DOHH2 (cell line): ENCODE data around the gene RBBP8NL.

Source experiments
- H3F3A ChIP-seq: fragments of 200-600 bp; sonication (generic), shearing (Covaris generic); 2 replicates; pipeline ENCODE4 v1.6.0; 2016; ENCODE audit warnings: antibody characterized with exemption, mild to moderate bottlenecking; ENCODE audit not compliant: control insufficient read depth, insufficient read depth
- H3K27ac ChIP-seq: fragments of 200-600 bp; sonication (generic); 2 replicates; pipeline ENCODE4 v1.5.1; 2014; ENCODE audit warnings: low read depth, mild to moderate bottlenecking, low read length, moderate library complexity
- H3K27me3 ChIP-seq: fragments of 200-600 bp; sonication (generic); 2 replicates; pipeline ENCODE4 v1.6.1; 2014; ENCODE audit warnings: mild to moderate bottlenecking, low read length, mixed read lengths; ENCODE audit not compliant: control insufficient read depth
- H3K36me3 ChIP-seq: fragments of 200-600 bp; sonication (generic); 2 replicates; pipeline ENCODE4 v1.6.1; 2014; ENCODE audit warnings: mild to moderate bottlenecking, low read length, moderate library complexity, mixed read lengths; ENCODE audit not compliant: control insufficient read depth
- H3K4me1 ChIP-seq: fragments of 200-600 bp; sonication (generic); 2 replicates; pipeline ENCODE4 v1.6.1; 2014; ENCODE audit warnings: mild to moderate bottlenecking, low read length, mixed read lengths; ENCODE audit not compliant: control insufficient read depth
- H3K4me2 ChIP-seq: fragments of 200-600 bp; sonication (generic); 2 replicates; pipeline ENCODE4 v1.6.0; 2014; ENCODE audit warnings: mild to moderate bottlenecking, low read length, moderate library complexity
- H3K4me3 ChIP-seq: fragments of 200-600 bp; sonication (generic); 2 replicates; pipeline ENCODE4 v1.5.1; 2014; ENCODE audit warnings: mild to moderate bottlenecking, low read length, mixed read lengths
- H3K79me2 ChIP-seq: fragments of 200-600 bp; sonication (generic); 2 replicates; pipeline ENCODE4 v1.6.1; 2014; ENCODE audit warnings: mild to moderate bottlenecking, low read length, mixed read lengths; ENCODE audit not compliant: control insufficient read depth
- H3K9me2 ChIP-seq: fragments of 200-600 bp; sonication (generic); replicated peaks from 2 replicates; pipeline ENCODE4 v1.6.1; 2014; ENCODE audit warnings: mild to moderate bottlenecking, low read length, mixed read lengths; ENCODE audit not compliant: control insufficient read depth
- H3K9me3 ChIP-seq: fragments of 200-600 bp; sonication (generic); 2 replicates; pipeline ENCODE4 v1.6.1; 2014; ENCODE audit warnings: antibody characterized with exemption, low read length, mixed read lengths; ENCODE audit not compliant: control insufficient read depth, insufficient read depth
- H4K20me1 ChIP-seq: fragments of 200-600 bp; sonication (generic); 2 replicates; pipeline ENCODE4 v1.6.0; 2014; ENCODE audit warnings: low read depth, mild to moderate bottlenecking, antibody characterized with exemption, low read length, moderate library complexity; ENCODE audit not compliant: control insufficient read depth, insufficient read depth
- EZH2phosphoT487 ChIP-seq: fragments of 200-600 bp; sonication (generic); IDR thresholded peaks from 2 replicates; pipeline ENCODE4 v1.6.1; 2017; ENCODE audit warnings: borderline replicate concordance, mild to moderate bottlenecking, antibody characterized with exemption, low read length, moderate library complexity, mixed read lengths
- TF ChIP-seq, protein P1 (sequence below): fragments of 200-600 bp; sonication (generic); IDR thresholded peaks from one replicate; pipeline ENCODE4 v1.5.1; 2014; ENCODE audit warnings: antibody characterized with exemption, mild to moderate bottlenecking, low read depth, low read length; ENCODE audit not compliant: poor library complexity, severe bottlenecking

Gene RBBP8NL

DNA sequence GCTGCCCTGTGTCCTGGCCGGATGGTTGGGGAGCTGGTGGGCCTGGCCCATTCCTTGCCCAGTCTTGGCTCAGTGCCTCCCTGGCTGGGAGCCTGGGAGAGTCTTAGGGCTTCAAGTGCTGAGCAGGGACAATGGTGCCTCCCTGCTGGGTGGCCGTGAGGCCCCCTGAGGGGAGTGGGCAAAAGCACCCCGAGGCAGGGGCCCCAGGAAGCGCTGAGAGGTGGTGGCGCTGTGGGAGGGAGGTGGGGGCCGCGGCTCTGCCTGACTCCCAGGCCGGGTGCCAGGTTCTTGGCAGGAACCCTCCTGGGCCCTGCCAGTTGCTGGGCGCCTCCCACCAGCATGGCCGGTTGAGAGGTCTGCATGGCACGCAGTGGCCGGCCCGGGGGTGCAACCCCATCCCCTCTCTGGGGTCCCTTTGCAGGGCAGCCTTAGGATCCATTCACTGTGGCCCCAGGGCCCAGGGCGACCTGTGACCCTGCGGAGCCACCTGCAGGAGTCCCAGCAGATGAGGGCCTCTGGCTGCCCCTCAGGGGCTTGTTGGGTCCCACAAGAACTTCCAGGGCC is 49.6 kb downstream of the RBBP8NL start:
- H3K4me3 ChIP-seq: no peak overlapping the region
- no peaks in the 10 kb centered on the region for H4K20me1 ChIP-seq
- no peaks in the 10 kb centered on the region for H3F3A ChIP-seq

DNA sequence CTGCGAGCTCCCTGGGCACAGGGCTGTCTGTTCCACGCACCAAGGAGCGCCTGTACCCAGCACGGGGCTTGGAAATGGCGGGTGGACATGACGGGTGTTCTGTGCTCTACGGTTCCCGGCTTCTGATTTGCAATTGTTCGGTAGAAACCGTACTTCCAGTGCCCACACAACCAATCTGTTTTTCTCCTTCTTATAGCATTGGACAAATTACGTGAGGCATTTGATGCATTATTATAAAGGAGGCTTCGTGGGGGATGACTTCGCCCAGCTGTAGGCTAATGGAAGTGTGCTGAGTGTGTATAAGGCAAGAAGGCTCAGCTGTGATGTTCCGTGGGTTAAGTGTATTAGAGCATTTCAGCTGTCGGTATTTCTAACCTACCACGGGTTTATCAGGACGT is 50.3 kb downstream of the RBBP8NL start:
- TF ChIP-seq, protein P1, sequence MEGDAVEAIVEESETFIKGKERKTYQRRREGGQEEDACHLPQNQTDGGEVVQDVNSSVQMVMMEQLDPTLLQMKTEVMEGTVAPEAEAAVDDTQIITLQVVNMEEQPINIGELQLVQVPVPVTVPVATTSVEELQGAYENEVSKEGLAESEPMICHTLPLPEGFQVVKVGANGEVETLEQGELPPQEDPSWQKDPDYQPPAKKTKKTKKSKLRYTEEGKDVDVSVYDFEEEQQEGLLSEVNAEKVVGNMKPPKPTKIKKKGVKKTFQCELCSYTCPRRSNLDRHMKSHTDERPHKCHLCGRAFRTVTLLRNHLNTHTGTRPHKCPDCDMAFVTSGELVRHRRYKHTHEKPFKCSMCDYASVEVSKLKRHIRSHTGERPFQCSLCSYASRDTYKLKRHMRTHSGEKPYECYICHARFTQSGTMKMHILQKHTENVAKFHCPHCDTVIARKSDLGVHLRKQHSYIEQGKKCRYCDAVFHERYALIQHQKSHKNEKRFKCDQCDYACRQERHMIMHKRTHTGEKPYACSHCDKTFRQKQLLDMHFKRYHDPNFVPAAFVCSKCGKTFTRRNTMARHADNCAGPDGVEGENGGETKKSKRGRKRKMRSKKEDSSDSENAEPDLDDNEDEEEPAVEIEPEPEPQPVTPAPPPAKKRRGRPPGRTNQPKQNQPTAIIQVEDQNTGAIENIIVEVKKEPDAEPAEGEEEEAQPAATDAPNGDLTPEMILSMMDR: no peak
- TF ChIP-seq EZH2phosphoT487: no peak
- H3K27ac ChIP-seq: no peak overlapping the region
- H3K4me2 ChIP-seq: no peak overlapping the region
- no peaks in the 10 kb centered on the region for H3K9me2 ChIP-seq
- no peaks in the 10 kb centered on the region for H3F3A ChIP-seq
- no peaks in the 10 kb centered on the region for H3K27me3 ChIP-seq
- H3K36me3 ChIP-seq: peaks cover 10% of the 10 kb centered on the region
- peaks cover 5% of the 10 kb centered on the region; the same call in 1 of the 2 replicates for H3K4me1 ChIP-seq
- H4K20me1 ChIP-seq: no peaks in the 10 kb centered on the region
- no peak overlapping the region for H3K4me3 ChIP-seq
- H3K9me3 ChIP-seq: no peaks in the 10 kb centered on the region
- H3K79me2 ChIP-seq: peaks cover 6% of the 10 kb centered on the region; the same call in 1 of the 2 replicates

More for the DNA sequence above, 49.6 kb downstream of the RBBP8NL start:
- no peaks in the 10 kb centered on the region for H3K9me2 ChIP-seq
- TF ChIP-seq EZH2phosphoT487: no peak
- TF ChIP-seq, protein P1: no peak
- H3K27ac ChIP-seq: no peak overlapping the region
- H3K4me2 ChIP-seq: no peak overlapping the region
- H3K4me1 ChIP-seq: peaks cover 8% of the 10 kb centered on the region
- H3K79me2 ChIP-seq: peaks cover 12% of the 10 kb centered on the region; the same call in 1 of the 2 replicates
- H3K27me3 ChIP-seq: no peaks in the 10 kb centered on the region
- H3K9me3 ChIP-seq: no peaks in the 10 kb centered on the region
- peaks cover 16% of the 10 kb centered on the region for H3K36me3 ChIP-seq

DNA sequence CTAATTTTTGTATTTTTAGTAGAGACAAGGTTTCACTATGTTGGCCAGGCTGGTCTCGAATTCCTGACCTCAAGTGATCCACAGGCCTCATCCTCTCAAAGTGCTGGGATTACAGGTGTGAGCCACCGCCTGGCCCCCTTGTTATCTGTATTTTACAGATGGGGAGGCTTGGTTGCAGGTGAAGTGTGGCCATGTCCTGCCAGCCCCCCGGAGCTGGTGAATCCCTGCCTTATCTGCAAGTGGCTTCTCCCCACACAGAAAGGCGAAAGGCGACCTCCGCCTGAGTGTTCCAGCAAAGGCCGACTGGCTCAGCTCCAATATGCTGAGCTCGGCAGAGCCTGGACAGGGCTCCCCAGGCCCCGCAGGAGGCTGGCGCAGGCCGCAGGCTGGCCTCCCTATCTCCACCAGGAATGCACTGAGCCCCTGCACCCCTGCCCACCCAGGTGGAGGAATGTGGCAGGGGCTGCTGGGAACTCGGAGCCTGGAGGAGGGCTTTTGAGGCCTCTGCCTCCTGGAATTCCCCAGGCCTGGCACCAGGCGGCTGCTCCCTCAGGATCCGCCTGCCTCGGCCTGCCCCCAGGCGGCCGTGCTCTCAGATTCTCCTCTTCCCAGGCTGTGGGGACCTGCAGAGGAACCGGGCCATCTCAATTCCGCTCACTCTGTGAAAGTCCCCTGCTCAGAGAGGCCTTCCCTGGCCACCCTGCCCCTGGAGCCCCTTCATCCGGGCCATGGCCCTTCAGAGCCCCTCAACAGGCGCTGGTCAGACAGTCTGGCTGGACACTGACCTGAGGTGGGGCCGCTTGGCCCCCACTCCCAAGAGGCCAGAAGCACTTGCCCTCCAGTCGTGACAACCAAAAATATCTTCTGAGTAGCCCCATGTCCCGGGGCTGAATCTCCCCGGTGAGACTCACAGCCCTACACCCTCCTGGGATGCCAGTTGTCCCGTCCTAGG is 51.0 kb downstream of the RBBP8NL start:
- Histone ChIP-seq H3K36me3 (peaks cover 3% of the 10 kb centered on the region; the same call in 1 of the 2 replicates), H3F3A (no peaks in the 10 kb centered on the region), H4K20me1 (no peaks in the 10 kb centered on the region), H3K4me3 (no peak overlapping the region), H3K4me2 (no peak overlapping the region), H3K9me2 (no peaks in the 10 kb centered on the region), H3K27me3 (no peaks in the 10 kb centered on the region; the same call in 1 of the 2 replicates), H3K79me2 (0 out of 2 replicates have a peak, but pooled peaks cover 3% of the 10 kb centered on the region), H3K4me1 (peaks cover 5% of the 10 kb centered on the region; the same call in 1 of the 2 replicates), H3K27ac (no peak overlapping the region), H3K9me3 (no peaks in the 10 kb centered on the region)
- TF ChIP-seq, protein P1: no peak
- no peak for TF ChIP-seq EZH2phosphoT487
